Calu3 (cell line): ENCODE data around the gene CROCC2. TPM values are rescaled to one million over a fixed set of nuclear protein-coding genes. Genes with fewer than 3 reads are reported as not detected.

Experiments used
- BruUV-seq: library from RNA; stranded (reverse); fragments of 400-500 nt; replicated peaks from 2 replicates; lab custom pipeline; 2021; lab: Mats Ljungman, UMichigan
- CTCF ChIA-PET: fragments of 300-600 bp; sonication (Branson Sonifier 250); formaldehyde crosslinking; loops from one replicate; lab custom pipeline; 2022; ENCODE audit warnings: antibody characterized with exemption; lab: Charles Lee
- DNase-seq: peaks from one replicate; pipeline ENCODE4 v3.0.0; 2022
- H3K27ac Mint-ChIP-seq: one replicate; pipeline ENCODE4 v1.8.0; 2022; ENCODE audit warnings: mixed read lengths; ENCODE audit not compliant: unreplicated experiment
- H3K27me3 Mint-ChIP-seq: one replicate; pipeline ENCODE4 v1.8.0; 2022; ENCODE audit warnings: mixed read lengths; ENCODE audit not compliant: unreplicated experiment
- H3K36me3 Mint-ChIP-seq: one replicate; pipeline ENCODE4 v1.8.0; 2022; ENCODE audit warnings: mild to moderate bottlenecking, moderate library complexity, mixed read lengths; ENCODE audit not compliant: insufficient read depth, unreplicated experiment
- H3K4me1 Mint-ChIP-seq: one replicate; pipeline ENCODE4 v1.8.0; 2022; ENCODE audit warnings: mild to moderate bottlenecking, low read depth, mixed read lengths; ENCODE audit not compliant: unreplicated experiment
- H3K4me3 Mint-ChIP-seq: one replicate; pipeline ENCODE4 v1.8.0; 2022; ENCODE audit warnings: mild to moderate bottlenecking, low read depth, moderate library complexity, mixed read lengths; ENCODE audit not compliant: unreplicated experiment
- H3K9me3 Mint-ChIP-seq: one replicate; pipeline ENCODE4 v1.8.0; 2022; ENCODE audit warnings: low read depth, mixed read lengths; ENCODE audit not compliant: unreplicated experiment
- intact Hi-C: fragments of 100-400 bp; cut with micrococcal nuclease; formaldehyde crosslinking; loops from one replicate; pipeline ENCODE4 v1.10.0; 2022; ENCODE audit not compliant: unreplicated experiment
- total RNA-seq: library from RNA; stranded (reverse); gene quantifications from 2 replicates; pipeline ENCODE4 v1.2.3, GENCODE V29; 2022
- TF ChIP-seq, protein P1 (sequence below): fragments of 200-600 bp; IDR thresholded peaks from one replicate; pipeline ENCODE4 v1.8.0; 2022; ENCODE audit warnings: antibody characterized with exemption; ENCODE audit not compliant: unreplicated experiment

CROCC2 gene
- total RNA-seq, 1 experiment from 2014 or later, result not detected

DNA sequence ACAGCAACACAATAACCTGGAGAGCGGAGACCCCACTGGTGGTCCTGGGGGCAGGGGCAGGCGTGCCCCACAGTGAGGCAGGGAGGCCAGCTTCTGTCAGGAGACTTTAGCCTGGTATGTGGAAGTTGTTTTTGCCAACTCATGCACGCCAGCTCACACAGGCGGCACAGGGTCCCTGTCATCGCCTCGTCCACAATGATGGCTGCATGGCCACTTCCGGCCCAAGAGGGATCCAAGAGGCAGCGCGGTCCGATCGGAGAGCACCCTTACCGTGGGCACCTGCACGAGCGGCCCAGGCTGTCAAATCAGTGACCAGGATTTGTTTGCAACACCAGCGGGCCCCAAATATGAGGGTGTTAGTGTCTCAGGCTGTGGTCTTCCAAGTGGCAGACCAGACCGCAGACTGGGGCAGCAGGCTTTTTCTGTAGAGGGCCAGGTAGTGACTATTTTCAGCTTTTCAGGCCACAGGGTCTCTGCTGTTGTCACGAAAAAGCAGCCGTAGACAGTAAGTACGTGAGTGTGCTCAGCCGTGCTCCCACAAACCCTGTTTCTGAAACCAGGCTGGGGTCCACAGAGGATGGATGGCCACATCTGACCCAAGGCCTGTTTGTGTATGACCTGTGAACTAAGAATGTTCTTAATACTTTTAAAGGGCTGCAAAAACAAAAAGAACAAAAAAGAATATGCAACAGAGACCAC lies 113.5 kb downstream of the CROCC2 start:
- no TSS peak for BruUV-seq
- H3K4me1 Mint-ChIP-seq, result no peaks in the 10 kb centered on the region
- H3K27ac Mint-ChIP-seq, result no peak overlapping the region
- no peak for DNase-seq
- H3K27me3 Mint-ChIP-seq, result peaks cover 24% of the 10 kb centered on the region
- CTCF ChIA-PET, result interaction anchor here (0.7 kb wide), 1 partner anchor 33 kb away, joined by 3 read pairs; no protein-coding TSS in a partner anchor
- intact Hi-C loops, result no loop called here
- no peak overlapping the region for H3K4me3 Mint-ChIP-seq
- TF ChIP-seq, protein P1, sequence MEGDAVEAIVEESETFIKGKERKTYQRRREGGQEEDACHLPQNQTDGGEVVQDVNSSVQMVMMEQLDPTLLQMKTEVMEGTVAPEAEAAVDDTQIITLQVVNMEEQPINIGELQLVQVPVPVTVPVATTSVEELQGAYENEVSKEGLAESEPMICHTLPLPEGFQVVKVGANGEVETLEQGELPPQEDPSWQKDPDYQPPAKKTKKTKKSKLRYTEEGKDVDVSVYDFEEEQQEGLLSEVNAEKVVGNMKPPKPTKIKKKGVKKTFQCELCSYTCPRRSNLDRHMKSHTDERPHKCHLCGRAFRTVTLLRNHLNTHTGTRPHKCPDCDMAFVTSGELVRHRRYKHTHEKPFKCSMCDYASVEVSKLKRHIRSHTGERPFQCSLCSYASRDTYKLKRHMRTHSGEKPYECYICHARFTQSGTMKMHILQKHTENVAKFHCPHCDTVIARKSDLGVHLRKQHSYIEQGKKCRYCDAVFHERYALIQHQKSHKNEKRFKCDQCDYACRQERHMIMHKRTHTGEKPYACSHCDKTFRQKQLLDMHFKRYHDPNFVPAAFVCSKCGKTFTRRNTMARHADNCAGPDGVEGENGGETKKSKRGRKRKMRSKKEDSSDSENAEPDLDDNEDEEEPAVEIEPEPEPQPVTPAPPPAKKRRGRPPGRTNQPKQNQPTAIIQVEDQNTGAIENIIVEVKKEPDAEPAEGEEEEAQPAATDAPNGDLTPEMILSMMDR, result no peak
- H3K9me3 Mint-ChIP-seq, result peaks cover 9% of the 10 kb centered on the region
- no peaks in the 10 kb centered on the region for H3K36me3 Mint-ChIP-seq

DNA sequence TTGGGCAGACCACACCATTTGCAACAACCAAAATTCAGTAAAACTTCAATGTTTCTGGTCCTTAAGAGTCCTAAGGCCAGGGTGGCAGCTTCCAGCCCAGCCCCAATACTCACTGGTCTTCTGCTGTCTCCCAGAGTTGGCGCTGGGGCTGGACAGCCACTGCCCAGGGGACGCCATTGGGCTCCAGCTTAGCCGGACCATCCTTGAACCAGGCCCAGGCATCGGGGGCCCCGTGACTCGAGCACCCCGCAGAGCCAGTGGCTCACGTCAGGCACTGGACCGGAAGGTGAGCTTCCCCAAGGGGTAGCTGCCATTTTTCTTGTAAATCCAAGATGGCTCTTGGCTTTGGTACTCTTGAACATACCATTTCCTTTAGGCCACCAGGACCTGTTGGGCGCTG lies 114.1 kb downstream of the CROCC2 start:
- TF ChIP-seq, protein P1, result no peak
- no TSS peak for BruUV-seq
- Mint-ChIP-seq H3K9me3 (peaks cover 9% of the 10 kb centered on the region), H3K27ac (no peak overlapping the region), H3K27me3 (peaks cover 24% of the 10 kb centered on the region), H3K4me1 (no peaks in the 10 kb centered on the region), H3K36me3 (no peaks in the 10 kb centered on the region), H3K4me3 (no peak overlapping the region)
- CTCF ChIA-PET, result no interaction called here
- intact Hi-C loops, result no loop called here
- no peak for DNase-seq

DNA sequence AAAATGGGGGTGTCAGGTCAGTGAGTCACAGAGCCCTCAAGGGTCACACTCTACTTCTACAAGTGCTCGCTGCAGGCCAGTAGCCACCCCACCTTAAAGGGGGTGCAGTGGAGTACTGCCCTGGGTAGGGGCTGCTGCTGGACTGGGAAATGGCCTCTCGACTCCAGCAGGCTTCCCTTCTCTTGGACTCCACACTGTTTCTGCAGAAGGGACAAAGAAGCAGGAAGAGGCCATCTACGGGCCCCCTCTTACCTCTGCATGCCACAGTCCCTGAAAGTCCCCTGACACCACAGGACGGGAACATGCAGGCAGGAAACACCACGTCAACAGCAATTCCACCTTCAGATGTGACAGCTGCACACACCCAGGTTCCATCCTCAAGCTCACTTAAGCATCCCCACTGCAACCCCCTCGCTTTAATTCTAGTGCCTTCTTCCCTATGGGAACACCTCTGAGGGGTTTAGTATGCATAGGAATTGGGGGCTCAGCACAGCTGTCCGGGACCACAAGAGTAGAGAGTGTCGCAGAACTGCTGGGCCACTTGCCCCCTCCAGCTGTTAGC lies 114.6 kb downstream of the CROCC2 start:
- no TSS peak for BruUV-seq
- Mint-ChIP-seq H3K36me3 (no peaks in the 10 kb centered on the region), H3K4me3 (no peak overlapping the region), H3K4me1 (no peaks in the 10 kb centered on the region), H3K27ac (no peak overlapping the region), H3K9me3 (peaks cover 11% of the 10 kb centered on the region), H3K27me3 (peaks cover 24% of the 10 kb centered on the region)
- intact Hi-C loops, result no loop called here
- TF ChIP-seq, protein P1, result no peak
- CTCF ChIA-PET, result no interaction called here
- no peak for DNase-seq

DNA sequence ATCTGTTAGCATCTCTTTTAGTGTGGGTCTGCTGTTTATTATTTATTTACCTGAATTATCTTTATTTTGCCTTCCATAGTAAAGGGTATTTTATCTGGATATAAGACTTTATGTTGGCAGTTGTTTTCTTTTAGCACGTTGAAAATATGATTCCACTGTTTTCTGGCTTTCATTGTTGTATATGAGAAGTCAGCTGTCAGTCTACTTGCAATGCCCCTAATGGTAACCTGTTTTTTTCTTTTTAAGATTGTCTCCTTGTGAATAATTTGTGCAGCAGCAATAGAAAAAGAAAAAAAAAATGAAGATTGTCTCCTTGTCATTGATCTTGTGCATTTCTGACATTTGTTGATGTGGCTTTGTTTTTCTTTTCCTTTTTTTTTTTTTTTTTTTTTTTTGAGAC lies 119.5 kb downstream of the CROCC2 start:
- Mint-ChIP-seq H3K4me3 (no peak overlapping the region), H3K27me3 (peaks cover 24% of the 10 kb centered on the region), H3K9me3 (peaks cover 11% of the 10 kb centered on the region), H3K36me3 (no peaks in the 10 kb centered on the region), H3K27ac (no peak overlapping the region), H3K4me1 (no peaks in the 10 kb centered on the region)
- CTCF ChIA-PET, result interaction anchor here (0.6 to 0.7 kb wide), 2 partner anchors 28 to 276 kb away, joined by 3 to 9 read pairs; no protein-coding TSS in a partner anchor
- TF ChIP-seq, protein P1, result no peak
- no peak for DNase-seq
- intact Hi-C loops, result no loop called here
- BruUV-seq, result no TSS peak
